LNCAP (cell line): ENCODE results near the gene LTB4R.

Source experiments
- TF ChIP-seq, protein P1 (sequence below): fragments of 450-650 bp; IDR thresholded peaks from 2 replicates; pipeline ENCODE4 v1.5.1; 2017; ENCODE audit warnings: mild to moderate bottlenecking

Gene LTB4R

GRCh38 chr14:24289649-24290280 lies 21.5 kb upstream of the LTB4R start:
- TF ChIP-seq, protein P1, sequence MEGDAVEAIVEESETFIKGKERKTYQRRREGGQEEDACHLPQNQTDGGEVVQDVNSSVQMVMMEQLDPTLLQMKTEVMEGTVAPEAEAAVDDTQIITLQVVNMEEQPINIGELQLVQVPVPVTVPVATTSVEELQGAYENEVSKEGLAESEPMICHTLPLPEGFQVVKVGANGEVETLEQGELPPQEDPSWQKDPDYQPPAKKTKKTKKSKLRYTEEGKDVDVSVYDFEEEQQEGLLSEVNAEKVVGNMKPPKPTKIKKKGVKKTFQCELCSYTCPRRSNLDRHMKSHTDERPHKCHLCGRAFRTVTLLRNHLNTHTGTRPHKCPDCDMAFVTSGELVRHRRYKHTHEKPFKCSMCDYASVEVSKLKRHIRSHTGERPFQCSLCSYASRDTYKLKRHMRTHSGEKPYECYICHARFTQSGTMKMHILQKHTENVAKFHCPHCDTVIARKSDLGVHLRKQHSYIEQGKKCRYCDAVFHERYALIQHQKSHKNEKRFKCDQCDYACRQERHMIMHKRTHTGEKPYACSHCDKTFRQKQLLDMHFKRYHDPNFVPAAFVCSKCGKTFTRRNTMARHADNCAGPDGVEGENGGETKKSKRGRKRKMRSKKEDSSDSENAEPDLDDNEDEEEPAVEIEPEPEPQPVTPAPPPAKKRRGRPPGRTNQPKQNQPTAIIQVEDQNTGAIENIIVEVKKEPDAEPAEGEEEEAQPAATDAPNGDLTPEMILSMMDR: no peak

- TF ChIP-seq, protein P1: no peak
Observed at GRCh38 chr14:24290746-24291145, 20.6 kb upstream of the LTB4R start.

GRCh38 chr14:24291446-24292117 lies 19.7 kb upstream of the LTB4R start:
- TF ChIP-seq, protein P1: no peak

DNA sequence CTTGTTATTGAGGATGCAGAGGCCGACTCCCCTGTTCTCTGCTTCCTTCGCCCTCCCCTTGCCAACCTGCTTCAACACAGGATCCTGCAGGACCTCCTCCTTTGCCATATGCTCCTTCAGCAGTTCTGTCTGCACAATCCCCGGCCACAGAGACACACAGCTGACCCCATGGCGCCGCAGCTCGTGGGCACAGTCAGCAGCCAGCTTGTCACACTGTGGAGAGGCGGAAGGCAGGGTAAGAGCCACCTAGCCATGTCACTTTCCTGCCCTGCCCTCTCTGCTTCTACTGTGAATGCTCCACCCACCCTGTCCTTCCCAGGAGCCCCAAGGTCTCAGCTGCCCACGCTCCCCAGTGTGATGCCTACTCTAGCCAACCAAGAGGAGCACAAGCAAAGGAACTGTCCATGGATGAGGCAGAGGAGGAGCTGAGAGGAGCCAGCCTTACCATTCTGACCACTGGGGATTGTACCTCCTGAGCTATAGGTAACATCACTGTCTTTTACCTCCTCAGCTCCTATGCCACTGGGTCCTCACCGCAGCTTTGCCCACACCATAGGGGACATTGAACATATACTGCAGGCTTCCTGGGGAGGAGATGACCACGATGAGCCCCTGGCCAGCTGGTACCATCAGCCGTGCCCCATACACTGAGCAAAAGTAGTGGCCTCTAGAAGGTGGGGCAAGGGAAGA lies 19.0 kb upstream of the LTB4R start:
- TF ChIP-seq, protein P1: no peak

- TF ChIP-seq, protein P1: no peak
Observed at GRCh38 chr14:24293525-24293924, 17.8 kb upstream of the LTB4R start.

- TF ChIP-seq, protein P1: peak; percentile 67
Observed at GRCh38 chr14:24296341-24297157, 14.8 kb upstream of the LTB4R start.
